C4-2B (cell line): ENCODE measurements around the gene LHX5.

Experiments used
- H3K27ac ChIP-seq: fragments of 450-650 bp; 2 replicates; pipeline ENCODE4 v1.5.1; 2017
- CTCF ChIP-seq: fragments of 450-650 bp; conservative IDR thresholded peaks from 2 replicates; pipeline ENCODE4 v1.5.1; 2017; ENCODE audit warnings: mild to moderate bottlenecking
- ZFX ChIP-seq: fragments of 450-650 bp; IDR thresholded peaks from 2 replicates; pipeline ENCODE4 v1.6.1; 2017

The LHX5 gene

GRCh38 chr12:113438523-113439300, 33.0 kb downstream of the LHX5 start:
- TF ChIP-seq ZFX (no peak), CTCF (no peak)

GRCh38 chr12:113437729-113438100, 34.0 kb downstream of the LHX5 start:
- no peak for TF ChIP-seq ZFX
- TF ChIP-seq CTCF: no peak
- H3K27ac ChIP-seq: no peak overlapping the region

More at GRCh38 chr12:113438523-113439300, 33.0 kb downstream of the LHX5 start:
- no peak overlapping the region for H3K27ac ChIP-seq

GRCh38 chr12:113436993-113437728, 34.5 kb downstream of the LHX5 start:
- TF ChIP-seq ZFX (no peak), CTCF (no peak)

GRCh38 chr12:113436586-113436985, 35.1 kb downstream of the LHX5 start:
- H3K27ac ChIP-seq: no peak overlapping the region
- TF ChIP-seq ZFX (no peak), CTCF (no peak)

More at GRCh38 chr12:113436993-113437728, 34.5 kb downstream of the LHX5 start:
- H3K27ac ChIP-seq: no peak overlapping the region

- H3K27ac ChIP-seq: no peak overlapping the region
- no peak for TF ChIP-seq CTCF
- TF ChIP-seq ZFX: no peak
These were observed 36.3 kb downstream of the LHX5 start for GRCh38 chr12:113435367-113435766.

- TF ChIP-seq CTCF (no peak), ZFX (no peak)
- H3K27ac ChIP-seq: no peak overlapping the region
These were observed 38.7 kb downstream of the LHX5 start for GRCh38 chr12:113432986-113433385.

- no peak overlapping the region for H3K27ac ChIP-seq
- TF ChIP-seq CTCF (no peak), ZFX (no peak)
These were observed 43.2 kb downstream of the LHX5 start for GRCh38 chr12:113428482-113428881.
